Measurements from ENCODE around the gene TNNI3. TPM values are rescaled to one million over a fixed set of nuclear protein-coding genes. Genes with fewer than 3 reads are reported as not detected.
"Not testable (repeated sequence)": the region's sequence is repeated elsewhere in the genome, so short reads cannot be mapped to it uniquely, and the experiment has no call there.

Gene TNNI3
- total RNA-seq, 2 donors from 2014 or later: not detected

GRCh38 chr19:55117663-55118391, 39.7 kb downstream of the TNNI3 start:
- intact Hi-C loops (cut with DNase I): loop anchor here in 1 of 2 donors (2.0 kb wide), 1 partner anchor 39 kb away; the partner anchor contains the start of gene TNNI3
- peak; percentile 100 for DNase-seq (ENCODE audit: low spot score)

- intact Hi-C loops (cut with DNase I): no loop called here
- no peak for DNase-seq (ENCODE audit: low spot score)
Measured at GRCh38 chr19:55116859-55117662, 40.5 kb downstream of the TNNI3 start, which contains the start of gene PPP1R12C. TSS of gene PPP1R12C (minus strand) at chr19:55117637. CDS start at chr19:55117543, 94 bp downstream.

DNA sequence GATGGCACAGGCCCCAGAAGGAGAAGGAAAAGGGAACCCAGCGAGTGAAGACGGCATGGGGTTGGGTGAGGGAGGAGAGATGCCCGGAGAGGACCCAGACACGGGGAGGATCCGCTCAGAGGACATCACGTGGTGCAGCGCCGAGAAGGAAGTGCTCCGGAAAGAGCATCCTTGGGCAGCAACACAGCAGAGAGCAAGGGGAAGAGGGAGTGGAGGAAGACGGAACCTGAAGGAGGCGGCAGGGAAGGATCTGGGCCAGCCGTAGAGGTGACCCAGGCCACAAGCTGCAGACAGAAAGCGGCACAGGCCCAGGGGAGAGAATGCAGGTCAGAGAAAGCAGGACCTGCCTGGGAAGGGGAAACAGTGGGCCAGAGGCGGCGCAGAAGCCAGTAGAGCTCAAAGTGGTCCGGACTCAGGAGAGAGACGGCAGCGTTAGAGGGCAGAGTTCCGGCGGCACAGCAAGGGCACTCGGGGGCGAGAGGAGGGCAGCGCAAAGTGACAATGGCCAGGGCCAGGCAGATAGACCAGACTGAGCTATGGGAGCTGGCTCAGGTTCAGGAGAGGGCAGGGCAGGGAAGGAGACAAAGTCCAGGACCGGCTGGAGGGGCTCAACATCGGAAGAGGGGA, 41.2 kb downstream of the TNNI3 start:
- intact Hi-C loops (cut with DNase I): no loop called here
- peak; percentile 91 for DNase-seq (ENCODE audit: low spot score)

DNA sequence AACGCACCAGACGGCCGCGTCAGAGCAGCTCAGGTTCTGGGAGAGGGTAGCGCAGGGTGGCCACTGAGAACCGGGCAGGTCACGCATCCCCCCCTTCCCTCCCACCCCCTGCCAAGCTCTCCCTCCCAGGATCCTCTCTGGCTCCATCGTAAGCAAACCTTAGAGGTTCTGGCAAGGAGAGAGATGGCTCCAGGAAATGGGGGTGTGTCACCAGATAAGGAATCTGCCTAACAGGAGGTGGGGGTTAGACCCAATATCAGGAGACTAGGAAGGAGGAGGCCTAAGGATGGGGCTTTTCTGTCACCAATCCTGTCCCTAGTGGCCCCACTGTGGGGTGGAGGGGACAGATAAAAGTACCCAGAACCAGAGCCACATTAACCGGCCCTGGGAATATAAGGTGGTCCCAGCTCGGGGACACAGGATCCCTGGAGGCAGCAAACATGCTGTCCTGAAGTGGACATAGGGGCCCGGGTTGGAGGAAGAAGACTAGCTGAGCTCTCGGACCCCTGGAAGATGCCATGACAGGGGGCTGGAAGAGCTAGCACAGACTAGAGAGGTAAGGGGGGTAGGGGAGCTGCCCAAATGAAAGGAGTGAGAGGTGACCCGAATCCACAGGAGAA, 42.0 kb downstream of the TNNI3 start:
- intact Hi-C loops (cut with DNase I): no loop called here
- DNase-seq (ENCODE audit: low spot score): no peak

DNA sequence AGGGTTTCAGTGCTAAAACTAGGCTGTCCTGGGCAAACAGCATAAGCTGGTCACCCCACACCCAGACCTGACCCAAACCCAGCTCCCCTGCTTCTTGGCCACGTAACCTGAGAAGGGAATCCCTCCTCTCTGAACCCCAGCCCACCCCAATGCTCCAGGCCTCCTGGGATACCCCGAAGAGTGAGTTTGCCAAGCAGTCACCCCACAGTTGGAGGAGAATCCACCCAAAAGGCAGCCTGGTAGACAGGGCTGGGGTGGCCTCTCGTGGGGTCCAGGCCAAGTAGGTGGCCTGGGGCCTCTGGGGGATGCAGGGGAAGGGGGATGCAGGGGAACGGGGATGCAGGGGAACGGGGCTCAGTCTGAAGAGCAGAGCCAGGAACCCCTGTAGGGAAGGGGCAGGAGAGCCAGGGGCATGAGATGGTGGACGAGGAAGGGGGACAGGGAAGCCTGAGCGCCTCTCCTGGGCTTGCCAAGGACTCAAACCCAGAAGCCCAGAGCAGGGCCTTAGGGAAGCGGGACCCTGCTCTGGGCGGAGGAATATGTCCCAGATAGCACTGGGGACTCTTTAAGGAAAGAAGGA, 42.9 kb downstream of the TNNI3 start:
- intact Hi-C loops (cut with DNase I): no loop called here

DNA sequence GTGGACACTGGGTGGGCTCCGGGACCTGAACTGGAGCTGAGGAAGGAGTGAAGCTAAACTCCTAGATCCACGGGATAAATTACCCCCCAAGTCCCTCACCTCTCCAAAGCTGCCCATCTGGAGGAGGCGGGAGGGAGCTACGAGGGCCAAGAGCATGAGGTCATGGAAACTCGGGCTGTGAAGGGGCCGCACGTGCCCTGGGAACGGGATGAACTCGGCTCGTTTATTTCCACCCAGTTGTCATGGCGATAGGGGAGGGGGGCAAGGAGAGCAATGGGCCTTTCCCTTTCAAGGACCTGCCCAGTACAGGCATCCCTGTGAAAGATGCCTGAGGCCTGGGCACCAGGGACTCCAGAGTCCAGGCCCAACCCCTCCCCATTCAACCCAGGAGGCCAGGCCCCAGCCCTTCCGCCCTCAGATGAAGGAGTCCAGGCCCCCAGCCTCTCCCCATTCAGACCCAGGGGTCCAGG, 43.9 kb downstream of the TNNI3 start:
- intact Hi-C loops (cut with DNase I): no loop called here
- DNase-seq (ENCODE audit: low spot score): peak; percentile 95

More for the DNA sequence above, 42.9 kb downstream of the TNNI3 start:
- no peak for DNase-seq (ENCODE audit: low spot score)

DNA sequence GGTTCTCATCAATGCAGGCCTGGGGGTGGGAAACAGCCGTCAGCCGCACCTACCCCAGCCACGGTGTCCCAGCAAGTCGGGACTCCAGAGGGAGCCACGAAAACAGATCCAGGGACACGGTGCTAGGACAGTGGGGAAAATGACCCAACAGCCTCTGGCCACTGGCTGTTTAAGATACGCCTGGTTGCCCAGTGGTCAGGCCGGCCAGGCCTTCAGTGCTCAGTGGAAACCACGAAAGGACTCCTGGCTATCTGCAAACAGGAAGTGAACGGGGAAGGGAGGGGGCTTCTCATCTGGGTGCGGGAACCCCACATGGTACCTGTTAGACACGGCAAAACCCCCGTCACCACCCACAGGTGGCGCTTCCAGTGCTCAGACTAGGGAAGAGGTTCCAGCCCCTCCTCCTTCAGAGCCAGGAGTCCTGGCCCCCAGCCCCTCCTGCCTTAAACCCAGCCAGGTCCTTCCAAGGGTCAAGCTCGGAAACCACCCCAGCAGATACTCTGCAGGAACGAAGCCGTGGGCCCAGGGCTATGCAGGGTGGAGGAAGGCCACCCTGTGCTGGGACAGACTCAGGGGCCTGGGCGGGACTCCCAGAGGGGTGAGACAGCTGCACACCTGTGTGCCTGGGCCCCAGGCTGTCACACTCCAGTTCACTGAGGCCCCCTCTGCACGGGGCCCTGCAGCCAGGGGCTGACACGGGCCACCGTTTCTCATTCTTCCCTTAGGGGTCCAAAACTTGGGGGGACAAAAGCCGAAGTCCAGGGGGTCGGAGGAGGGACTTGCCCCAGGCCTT, 44.6 kb downstream of the TNNI3 start:
- intact Hi-C loops (cut with DNase I): no loop called here
- DNase-seq (ENCODE audit: low spot score): no peak

- intact Hi-C loops (cut with DNase I): no loop called here
- DNase-seq (ENCODE audit: low spot score): no peak
Measured at GRCh38 chr19:55112246-55112776, 45.2 kb downstream of the TNNI3 start.

GRCh38 chr19:55111238-55111831, 46.2 kb downstream of the TNNI3 start:
- intact Hi-C loops (cut with DNase I): no loop called here
- no peak for DNase-seq (ENCODE audit: low spot score)

DNA sequence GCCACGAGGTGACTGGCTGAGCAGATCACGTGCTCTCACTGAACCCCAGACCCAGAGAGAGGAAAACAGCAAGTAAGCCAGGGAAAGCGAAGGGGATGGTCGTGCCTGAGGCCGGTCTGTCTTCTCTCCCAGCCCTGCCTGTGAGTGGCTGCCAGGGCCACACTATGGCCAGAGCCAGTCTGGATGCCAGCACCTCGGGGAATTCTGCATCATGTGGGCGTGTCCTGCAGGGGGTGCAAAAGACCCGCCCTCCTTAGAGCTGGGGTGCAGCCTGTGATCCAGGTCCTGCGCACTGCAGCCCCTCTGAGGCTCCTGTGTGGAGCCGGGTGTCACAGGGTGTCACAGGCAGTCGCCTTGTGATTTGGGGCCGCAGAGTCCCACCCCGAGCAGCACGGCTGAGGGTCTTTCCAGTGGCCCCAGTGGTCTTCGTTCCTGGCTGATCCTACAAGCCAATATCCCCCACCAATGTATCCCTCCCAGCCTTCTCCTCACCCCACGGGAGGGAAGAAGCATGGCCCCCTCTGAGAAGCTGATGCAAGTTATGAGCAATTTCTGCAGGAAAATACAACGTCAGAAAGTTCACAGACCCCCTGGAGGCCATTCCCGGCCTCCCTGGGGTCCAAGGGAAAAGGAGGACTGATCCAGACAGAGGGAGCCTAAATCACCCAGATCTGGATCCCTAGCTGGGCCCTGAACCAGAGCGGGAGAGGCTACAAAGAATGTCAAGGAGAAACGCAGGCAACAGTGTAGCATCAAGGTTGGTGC, 47.8 kb downstream of the TNNI3 start:
- no peak for DNase-seq (ENCODE audit: low spot score)
- intact Hi-C loops (cut with DNase I): no loop called here

GRCh38 chr19:55107252-55107651, 50.3 kb downstream of the TNNI3 start:
- intact Hi-C loops (cut with DNase I); DNase-seq (ENCODE audit: low spot score): not testable (repeated sequence)

DNA sequence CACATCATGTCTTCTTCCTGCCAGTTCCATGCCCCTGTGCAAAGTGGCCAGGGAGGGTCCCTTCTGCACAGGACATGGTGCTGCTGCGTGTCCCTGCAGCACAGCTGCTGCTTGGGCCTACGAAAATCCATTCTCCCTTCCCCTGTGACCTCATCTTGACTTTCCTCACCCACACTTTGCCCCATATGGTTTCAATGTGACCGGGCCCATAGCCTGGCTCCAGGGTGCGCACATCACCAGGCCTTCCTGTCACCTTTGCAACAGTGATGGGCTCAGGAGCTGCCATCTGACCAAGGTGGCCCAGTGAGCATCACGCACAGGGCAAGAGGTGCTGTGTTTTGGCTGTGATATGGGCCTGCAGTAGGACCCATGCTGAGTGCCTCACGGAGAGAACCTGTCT, 50.9 kb downstream of the TNNI3 start:
- intact Hi-C loops (cut with DNase I): no loop called here

DNA sequence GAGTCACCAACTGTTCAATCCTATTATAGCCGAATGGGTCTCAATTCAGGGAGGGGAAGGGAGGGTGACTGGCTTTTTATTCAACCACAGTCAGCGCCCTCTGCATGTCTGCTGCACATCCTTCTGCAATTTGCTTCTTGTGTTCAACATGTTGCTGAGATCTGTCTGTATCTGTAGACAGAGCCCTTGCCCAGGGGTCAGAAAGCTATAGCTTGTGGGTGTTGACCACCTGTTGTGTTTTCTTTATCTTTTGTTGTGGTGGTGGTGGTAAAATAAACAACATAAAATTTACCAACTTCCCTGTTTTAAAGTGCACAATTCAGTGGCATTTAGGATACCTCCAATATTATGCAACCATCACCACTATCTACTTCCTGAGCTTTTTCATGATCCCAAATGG, 52.3 kb downstream of the TNNI3 start:
- no peak for DNase-seq (ENCODE audit: low spot score)
- intact Hi-C loops (cut with DNase I): no loop called here

More for the DNA sequence above, 50.9 kb downstream of the TNNI3 start:
- no peak for DNase-seq (ENCODE audit: low spot score)

DNA sequence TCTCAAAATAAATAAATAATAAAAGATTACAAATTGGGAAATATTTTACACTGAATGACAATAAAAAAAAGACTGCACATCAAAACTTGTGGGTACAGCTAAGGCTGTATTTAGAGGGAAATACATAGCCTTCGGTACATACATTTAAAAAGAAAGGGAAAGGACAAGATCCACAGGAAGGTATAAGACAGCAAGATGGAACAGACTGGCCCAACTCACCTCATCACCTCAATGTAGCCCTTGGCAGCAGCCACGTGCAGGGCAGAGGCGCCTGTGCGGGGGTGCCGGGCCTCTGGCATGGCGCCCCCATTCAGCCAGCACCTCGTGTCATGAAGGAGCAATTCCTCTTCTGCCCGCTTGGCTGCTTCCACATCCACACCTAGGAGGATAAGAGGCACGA, 54.3 kb downstream of the TNNI3 start:
- no peak for DNase-seq (ENCODE audit: low spot score)
- intact Hi-C loops (cut with DNase I): no loop called here

Data from posterior vena cava (tissue), 2 donors.